Measurements from ENCODE around the gene SH3D19.

SH3D19 gene

DNA sequence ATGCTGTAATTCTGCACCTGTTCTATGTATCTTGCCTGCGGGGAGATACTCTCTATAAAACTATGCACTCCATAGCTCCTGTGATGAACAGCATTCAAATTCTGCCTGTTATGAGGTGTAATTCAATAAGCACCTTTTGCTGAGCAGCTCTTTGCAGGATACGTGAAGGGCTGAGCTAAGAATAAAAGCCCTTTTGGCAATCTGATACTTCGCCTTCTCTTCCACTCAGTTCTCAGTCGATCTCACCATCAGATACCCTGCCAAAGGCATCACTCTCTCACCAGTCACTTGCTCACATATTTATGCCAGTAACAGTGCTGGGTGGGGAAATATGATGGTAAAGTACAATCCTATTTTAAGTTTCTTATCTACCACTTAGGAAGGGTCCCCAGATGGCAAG lies 158.8 kb downstream of the SH3D19 start:
- H3K4me3 Mint-ChIP-seq, result no peak overlapping the region
- no peaks in the 10 kb centered on the region for H3K36me3 Mint-ChIP-seq (ENCODE audit: low read depth)
- peaks cover 3% of the 10 kb centered on the region for H3K27me3 Mint-ChIP-seq (ENCODE audit: low read depth)
- H3K4me1 Mint-ChIP-seq (ENCODE audit: low read depth), result no peaks in the 10 kb centered on the region
- no peaks in the 10 kb centered on the region for H3K9me3 Mint-ChIP-seq
- no peak overlapping the region for H3K27ac Mint-ChIP-seq
- no peak for DNase-seq (ENCODE audit: low spot score)

DNA sequence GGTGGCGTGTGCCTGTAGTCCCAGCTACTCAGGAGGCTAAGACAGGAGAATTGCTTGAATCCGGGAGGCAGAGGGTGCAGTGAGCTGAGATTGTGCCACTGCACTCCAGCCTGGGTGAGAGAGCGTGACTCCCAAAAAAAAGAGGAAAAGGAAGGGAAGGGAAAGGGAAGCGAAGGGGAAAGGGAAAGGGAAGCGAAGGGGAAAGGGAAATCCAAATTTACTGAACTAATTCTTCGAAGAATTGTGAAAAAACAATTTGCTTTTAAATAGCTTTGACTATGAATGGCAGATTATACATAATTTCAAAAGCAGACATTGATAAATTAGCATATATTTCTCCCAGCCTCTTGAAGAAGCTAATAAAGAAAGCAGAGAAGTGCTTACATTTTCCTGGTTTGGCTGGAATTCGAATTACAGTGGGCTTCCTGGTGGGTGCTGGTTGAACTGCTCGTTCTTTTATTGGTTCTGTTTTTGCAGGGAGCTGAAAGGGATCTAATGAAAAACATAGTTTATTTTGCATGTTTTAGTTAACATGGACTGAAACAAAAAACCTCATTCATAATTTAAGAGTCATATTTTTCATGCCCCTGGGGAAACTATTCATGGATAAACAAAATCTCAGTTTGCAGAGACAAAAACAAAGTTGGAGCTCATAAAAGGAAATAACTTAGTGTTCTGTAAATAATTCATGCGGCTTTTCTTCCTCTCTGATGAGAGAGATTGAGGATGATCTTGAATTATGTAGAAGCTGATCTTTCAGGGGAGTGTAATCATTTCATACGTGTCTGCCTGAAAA lies 160.0 kb downstream of the SH3D19 start:
- H3K27ac Mint-ChIP-seq, result no peak overlapping the region
- no peak for DNase-seq (ENCODE audit: low spot score)
- H3K27me3 Mint-ChIP-seq (ENCODE audit: low read depth), result peaks cover 3% of the 10 kb centered on the region
- no peaks in the 10 kb centered on the region for H3K36me3 Mint-ChIP-seq (ENCODE audit: low read depth)
- H3K9me3 Mint-ChIP-seq, result no peaks in the 10 kb centered on the region
- H3K4me1 Mint-ChIP-seq (ENCODE audit: low read depth), result no peaks in the 10 kb centered on the region
- no peak overlapping the region for H3K4me3 Mint-ChIP-seq

DNA sequence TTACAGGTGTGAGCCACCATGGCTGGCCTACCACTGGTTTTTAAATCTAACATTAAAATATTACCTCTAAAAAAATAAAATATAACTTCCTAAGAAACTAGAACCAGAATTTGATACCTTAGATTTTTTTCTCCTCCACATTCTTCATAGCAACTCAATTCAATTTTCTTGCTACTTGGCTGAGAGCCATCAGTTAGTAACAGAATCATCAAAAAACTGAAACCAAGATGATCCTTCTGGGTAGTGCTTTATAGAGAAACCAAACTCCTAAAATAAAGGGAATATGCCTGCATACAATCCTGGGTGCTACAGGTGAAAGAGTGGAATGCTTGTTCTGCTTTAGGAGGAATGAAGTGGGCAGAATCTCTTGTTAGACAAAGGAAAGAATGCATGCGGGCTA lies 161.6 kb downstream of the SH3D19 start:
- DNase-seq (ENCODE audit: low spot score), result no peak
- Mint-ChIP-seq H3K27me3 (ENCODE audit: low read depth) (peaks cover 5% of the 10 kb centered on the region), H3K4me3 (no peak overlapping the region), H3K27ac (no peak overlapping the region), H3K36me3 (ENCODE audit: low read depth) (no peaks in the 10 kb centered on the region), H3K4me1 (ENCODE audit: low read depth) (no peaks in the 10 kb centered on the region), H3K9me3 (no peaks in the 10 kb centered on the region)

DNA sequence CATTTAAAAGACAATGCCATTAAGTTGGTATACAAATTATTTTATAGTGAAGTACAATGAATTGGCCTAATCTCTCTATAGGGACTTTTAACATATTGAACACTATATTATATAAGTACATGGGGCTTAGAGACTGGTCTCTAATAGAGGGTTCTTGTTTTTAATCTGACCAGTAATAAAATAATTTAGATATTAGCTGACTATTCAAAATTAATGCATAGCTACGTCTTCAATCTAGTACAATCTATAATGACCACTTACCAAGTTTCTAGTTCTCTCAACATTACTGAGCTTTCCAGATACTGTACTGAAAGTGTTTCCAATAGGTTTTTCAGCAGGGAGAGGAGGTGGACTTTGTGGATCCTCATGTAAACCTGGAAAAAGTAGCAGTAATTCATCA lies 166.4 kb downstream of the SH3D19 start:
- Mint-ChIP-seq H3K4me3 (no peak overlapping the region), H3K4me1 (ENCODE audit: low read depth) (no peaks in the 10 kb centered on the region), H3K9me3 (no peaks in the 10 kb centered on the region), H3K27ac (no peak overlapping the region), H3K27me3 (ENCODE audit: low read depth) (peaks cover 5% of the 10 kb centered on the region), H3K36me3 (ENCODE audit: low read depth) (no peaks in the 10 kb centered on the region)
- DNase-seq (ENCODE audit: low spot score), result no peak

DNA sequence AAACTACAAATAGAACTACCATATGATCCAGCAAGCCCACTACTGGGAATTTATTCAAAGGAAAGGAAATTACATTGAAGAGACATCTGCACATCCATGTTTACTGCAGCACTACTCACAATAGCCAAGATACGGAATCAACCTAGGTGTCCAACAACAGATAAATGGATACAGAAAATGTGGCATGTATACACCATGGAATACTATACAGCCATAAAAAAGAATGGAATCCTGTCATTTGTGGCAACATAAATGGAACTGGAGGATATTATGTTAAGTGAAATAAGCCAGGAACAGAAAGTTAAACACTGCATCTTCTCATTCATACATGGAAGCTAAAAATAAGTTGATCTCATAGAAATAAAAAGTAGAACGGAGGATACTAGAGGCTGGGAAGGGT lies 167.9 kb downstream of the SH3D19 start:
- Mint-ChIP-seq H3K27ac (no peak overlapping the region), H3K36me3 (ENCODE audit: low read depth) (no peaks in the 10 kb centered on the region), H3K4me3 (no peak overlapping the region), H3K9me3 (no peaks in the 10 kb centered on the region), H3K27me3 (ENCODE audit: low read depth) (peaks cover 5% of the 10 kb centered on the region), H3K4me1 (ENCODE audit: low read depth) (no peaks in the 10 kb centered on the region)
- no peak for DNase-seq (ENCODE audit: low spot score)

DNA sequence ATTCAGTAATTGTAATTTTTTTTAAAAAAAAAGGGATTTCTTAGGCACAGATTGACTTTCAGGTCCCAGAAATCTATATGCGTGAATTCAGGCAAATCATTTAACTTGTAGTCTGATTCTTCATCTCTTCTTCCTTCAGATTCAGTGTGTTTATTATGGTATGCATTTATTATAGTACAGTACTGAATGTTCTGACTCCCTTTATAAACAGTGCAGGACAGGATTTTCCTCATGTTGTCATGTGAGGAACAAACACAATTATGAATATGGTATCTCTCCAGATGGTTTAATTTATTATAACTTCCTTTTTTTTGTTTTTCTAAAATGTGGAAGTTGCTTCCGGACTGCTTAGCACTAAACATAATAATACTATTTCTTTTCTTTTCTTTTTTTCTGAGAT lies 171.8 kb downstream of the SH3D19 start:
- no peak for DNase-seq (ENCODE audit: low spot score)
- H3K9me3 Mint-ChIP-seq, result no peaks in the 10 kb centered on the region
- H3K27ac Mint-ChIP-seq, result no peak overlapping the region
- H3K27me3 Mint-ChIP-seq (ENCODE audit: low read depth), result peaks cover 9% of the 10 kb centered on the region
- no peak overlapping the region for H3K4me3 Mint-ChIP-seq
- peaks cover 3% of the 10 kb centered on the region for H3K4me1 Mint-ChIP-seq (ENCODE audit: low read depth)
- no peaks in the 10 kb centered on the region for H3K36me3 Mint-ChIP-seq (ENCODE audit: low read depth)

DNA sequence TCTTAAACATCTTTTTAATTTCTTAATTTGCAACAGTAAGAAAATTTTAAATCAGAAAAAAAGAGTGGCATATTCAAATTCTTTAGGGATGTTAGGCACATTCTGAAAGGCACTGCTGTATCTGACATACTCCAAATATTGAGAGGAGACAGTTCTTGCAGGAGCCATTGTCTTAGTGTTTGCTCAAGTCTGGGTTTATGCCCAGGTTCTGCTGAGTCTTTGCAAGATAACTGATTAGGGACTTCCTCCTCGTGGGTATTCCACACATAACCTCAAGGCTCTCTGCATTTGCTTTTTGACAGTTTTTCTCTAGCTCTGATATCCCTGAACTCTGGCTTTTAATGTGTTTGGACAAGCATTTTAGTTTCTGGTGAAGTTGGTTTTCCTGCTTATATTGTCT lies 173.4 kb downstream of the SH3D19 start:
- H3K9me3 Mint-ChIP-seq, result no peaks in the 10 kb centered on the region
- no peak for DNase-seq (ENCODE audit: low spot score)

DNA sequence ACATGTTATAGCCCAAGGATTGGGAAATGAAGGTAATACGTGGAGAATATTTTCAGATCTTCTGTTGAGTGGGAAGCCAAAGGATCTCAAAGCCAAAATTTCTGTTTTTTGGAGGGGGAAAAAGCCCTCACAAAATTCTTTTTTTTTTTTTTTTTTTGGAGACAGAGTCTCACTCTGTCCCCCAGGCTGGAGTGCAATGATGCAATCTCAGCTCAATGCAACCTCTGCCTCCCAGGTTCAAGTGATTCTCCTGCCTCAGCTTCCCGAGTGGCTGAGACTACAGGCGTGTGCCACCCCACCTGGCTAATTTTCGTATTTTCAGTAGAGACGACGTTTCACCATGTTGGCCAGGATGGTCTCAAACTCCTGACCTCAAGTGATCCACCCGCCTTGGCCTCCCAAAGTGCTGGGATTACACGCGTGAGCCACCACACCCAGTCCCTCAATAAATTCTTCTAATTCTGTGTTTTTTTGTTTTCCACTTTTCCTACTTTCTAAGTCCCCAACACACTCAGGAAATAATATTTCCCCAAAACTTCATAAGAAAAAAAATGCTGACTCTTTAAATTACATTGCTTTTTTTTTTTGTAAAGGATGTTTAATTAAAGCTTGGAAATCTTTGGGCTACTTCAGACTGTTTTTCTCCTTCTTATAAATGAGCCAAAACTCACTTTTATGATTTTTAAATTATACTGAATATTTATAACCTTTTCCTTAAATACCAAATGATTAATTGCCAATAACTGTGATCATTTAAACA lies 174.4 kb downstream of the SH3D19 start:
- H3K27me3 Mint-ChIP-seq (ENCODE audit: low read depth), result peaks cover 7% of the 10 kb centered on the region
- no peak overlapping the region for H3K4me3 Mint-ChIP-seq

More for the DNA sequence above, 173.4 kb downstream of the SH3D19 start:
- Mint-ChIP-seq H3K4me1 (ENCODE audit: low read depth) (peaks cover 3% of the 10 kb centered on the region), H3K36me3 (ENCODE audit: low read depth) (no peaks in the 10 kb centered on the region), H3K4me3 (no peak overlapping the region), H3K27me3 (ENCODE audit: low read depth) (peaks cover 7% of the 10 kb centered on the region), H3K27ac (no peak overlapping the region)

DNA sequence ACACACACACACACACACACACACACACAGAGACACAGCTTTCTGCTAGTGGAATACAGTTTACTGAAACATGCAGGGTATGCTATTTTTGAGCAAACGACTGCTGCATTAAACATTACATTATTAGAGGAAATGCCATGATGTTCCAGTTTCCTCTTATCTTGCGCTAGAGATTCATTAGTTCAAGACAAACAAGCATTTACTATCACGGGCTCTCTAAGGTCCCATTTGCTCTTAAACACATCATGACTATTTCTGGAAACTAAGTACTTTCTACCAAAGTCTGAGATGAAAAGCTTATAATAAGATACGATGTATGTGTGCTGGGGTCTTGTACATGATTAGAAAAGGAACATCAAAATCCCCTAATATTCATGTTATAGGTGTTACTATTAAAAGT lies 177.1 kb downstream of the SH3D19 start:
- Mint-ChIP-seq H3K36me3 (ENCODE audit: low read depth) (no peaks in the 10 kb centered on the region), H3K4me1 (ENCODE audit: low read depth) (peaks cover 3% of the 10 kb centered on the region), H3K27ac (no peak overlapping the region), H3K9me3 (no peaks in the 10 kb centered on the region), H3K27me3 (ENCODE audit: low read depth) (peaks cover 7% of the 10 kb centered on the region), H3K4me3 (no peak overlapping the region)
- DNase-seq (ENCODE audit: low spot score), result no peak

More for the DNA sequence above, 174.4 kb downstream of the SH3D19 start:
- H3K4me1 Mint-ChIP-seq (ENCODE audit: low read depth), result peaks cover 3% of the 10 kb centered on the region
- DNase-seq (ENCODE audit: low spot score), result no peak
- no peak overlapping the region for H3K27ac Mint-ChIP-seq
- H3K36me3 Mint-ChIP-seq (ENCODE audit: low read depth), result no peaks in the 10 kb centered on the region
- H3K9me3 Mint-ChIP-seq, result no peaks in the 10 kb centered on the region

DNA sequence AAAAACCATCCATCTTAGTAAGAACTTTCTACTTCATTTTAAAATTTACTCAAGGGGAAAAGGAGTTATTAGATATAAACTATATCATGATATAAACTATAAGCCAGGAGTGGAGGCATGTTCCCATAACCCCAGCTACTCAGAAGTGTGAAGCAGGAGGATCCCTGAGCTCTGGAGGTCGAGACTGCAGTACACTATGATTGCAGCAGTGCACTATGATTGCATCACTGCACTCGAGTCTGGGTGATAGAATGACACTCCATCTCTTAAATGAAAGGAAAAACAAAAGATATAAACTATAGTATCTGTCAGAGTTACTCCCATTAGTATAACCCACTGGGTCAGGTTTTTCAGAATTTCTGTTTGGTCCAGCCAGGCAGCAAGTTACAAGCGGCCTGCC lies 178.4 kb downstream of the SH3D19 start:
- DNase-seq (ENCODE audit: low spot score), result no peak
- Mint-ChIP-seq H3K4me1 (ENCODE audit: low read depth) (peaks cover 3% of the 10 kb centered on the region), H3K27ac (no peak overlapping the region), H3K36me3 (ENCODE audit: low read depth) (no peaks in the 10 kb centered on the region), H3K9me3 (no peaks in the 10 kb centered on the region), H3K27me3 (ENCODE audit: low read depth) (peaks cover 7% of the 10 kb centered on the region), H3K4me3 (no peak overlapping the region)

DNA sequence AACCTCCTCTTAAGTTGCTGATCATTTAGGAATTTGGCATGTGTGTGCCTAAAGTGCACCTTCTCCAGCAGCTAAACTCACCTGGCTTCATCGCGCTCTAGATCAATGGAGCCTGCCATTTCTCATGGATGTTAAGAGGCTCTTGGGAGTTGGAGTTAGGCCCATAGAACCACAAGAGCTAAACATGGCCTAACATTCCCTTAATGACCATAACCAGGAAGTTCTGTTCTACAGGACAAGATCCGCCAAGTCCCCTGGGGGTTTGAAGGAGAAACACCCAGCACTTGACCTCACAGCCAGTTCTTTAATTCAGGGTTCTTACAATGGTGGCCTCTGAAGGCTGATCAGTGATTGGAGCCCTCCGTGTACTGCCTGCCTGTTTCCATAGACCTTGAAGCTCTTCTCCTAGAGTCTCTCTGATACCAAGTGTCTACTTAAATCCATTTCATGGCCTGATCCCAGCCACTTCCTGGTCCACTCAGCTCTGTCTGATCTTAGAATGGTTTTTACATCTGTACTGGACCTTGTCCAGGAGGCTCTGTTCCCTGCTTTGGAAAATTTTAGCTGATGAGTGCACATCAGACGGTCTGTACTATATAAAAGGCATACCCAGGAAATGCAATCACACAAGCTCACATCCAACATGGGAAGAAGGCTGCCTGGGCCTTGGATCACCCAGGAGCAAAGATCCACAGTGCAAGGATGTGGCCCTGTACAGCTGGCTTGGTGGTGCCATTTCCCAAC lies 180.9 kb downstream of the SH3D19 start:
- no peaks in the 10 kb centered on the region for H3K27me3 Mint-ChIP-seq (ENCODE audit: low read depth)
- no peak overlapping the region for H3K27ac Mint-ChIP-seq
- DNase-seq (ENCODE audit: low spot score), result no peak
- H3K4me3 Mint-ChIP-seq, result no peak overlapping the region
- H3K9me3 Mint-ChIP-seq, result no peaks in the 10 kb centered on the region
- no peaks in the 10 kb centered on the region for H3K4me1 Mint-ChIP-seq (ENCODE audit: low read depth)
- H3K36me3 Mint-ChIP-seq (ENCODE audit: low read depth), result no peaks in the 10 kb centered on the region

DNA sequence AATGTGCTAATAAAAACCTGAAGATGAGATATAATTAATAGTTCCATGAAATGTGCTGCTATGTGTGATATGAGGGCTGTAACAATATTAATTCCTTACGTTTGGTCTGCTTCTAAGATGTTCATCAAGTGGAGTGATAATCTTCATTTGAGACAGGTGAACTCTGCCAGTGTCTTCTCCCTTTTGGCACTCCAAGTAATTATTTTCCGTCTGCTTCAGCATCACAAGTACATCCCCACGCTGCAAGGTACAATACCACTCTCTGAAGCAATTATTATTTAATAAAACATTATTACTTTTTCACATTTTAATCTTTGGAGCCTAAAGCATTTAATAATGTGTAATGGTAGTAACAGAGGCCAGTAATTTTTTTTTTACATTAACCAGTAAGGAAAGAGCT lies 181.6 kb downstream of the SH3D19 start:
- DNase-seq (ENCODE audit: low spot score), result no peak
- H3K27ac Mint-ChIP-seq, result no peak overlapping the region

DNA sequence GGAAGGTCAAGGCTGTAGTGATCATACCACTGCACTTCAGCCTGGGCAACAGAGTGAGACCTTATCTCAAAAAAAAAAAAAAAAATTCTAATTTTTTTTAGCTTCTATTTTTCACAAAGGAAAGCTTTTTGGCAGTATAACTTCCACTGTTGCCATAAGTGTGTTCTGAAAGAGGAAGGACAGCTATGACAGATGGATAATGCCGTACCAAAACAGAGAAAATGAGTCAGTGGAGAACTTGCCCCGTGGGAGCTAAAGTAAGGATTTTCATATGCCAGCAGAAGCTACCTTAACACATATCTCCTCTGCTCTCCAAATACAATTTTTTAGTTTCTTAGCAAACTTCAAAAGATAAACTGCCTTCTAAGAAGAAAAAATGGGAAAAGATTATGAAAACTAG lies 182.2 kb downstream of the SH3D19 start:
- DNase-seq (ENCODE audit: low spot score), result no peak
- H3K9me3 Mint-ChIP-seq, result no peaks in the 10 kb centered on the region
- H3K36me3 Mint-ChIP-seq (ENCODE audit: low read depth), result no peaks in the 10 kb centered on the region
- no peaks in the 10 kb centered on the region for H3K27me3 Mint-ChIP-seq (ENCODE audit: low read depth)
- H3K4me1 Mint-ChIP-seq (ENCODE audit: low read depth), result no peaks in the 10 kb centered on the region
- H3K27ac Mint-ChIP-seq, result no peak overlapping the region
- H3K4me3 Mint-ChIP-seq, result no peak overlapping the region

More for the DNA sequence above, 181.6 kb downstream of the SH3D19 start:
- no peaks in the 10 kb centered on the region for H3K4me1 Mint-ChIP-seq (ENCODE audit: low read depth)
- H3K9me3 Mint-ChIP-seq, result no peaks in the 10 kb centered on the region
- H3K27me3 Mint-ChIP-seq (ENCODE audit: low read depth), result no peaks in the 10 kb centered on the region
- no peaks in the 10 kb centered on the region for H3K36me3 Mint-ChIP-seq (ENCODE audit: low read depth)
- no peak overlapping the region for H3K4me3 Mint-ChIP-seq

DNA sequence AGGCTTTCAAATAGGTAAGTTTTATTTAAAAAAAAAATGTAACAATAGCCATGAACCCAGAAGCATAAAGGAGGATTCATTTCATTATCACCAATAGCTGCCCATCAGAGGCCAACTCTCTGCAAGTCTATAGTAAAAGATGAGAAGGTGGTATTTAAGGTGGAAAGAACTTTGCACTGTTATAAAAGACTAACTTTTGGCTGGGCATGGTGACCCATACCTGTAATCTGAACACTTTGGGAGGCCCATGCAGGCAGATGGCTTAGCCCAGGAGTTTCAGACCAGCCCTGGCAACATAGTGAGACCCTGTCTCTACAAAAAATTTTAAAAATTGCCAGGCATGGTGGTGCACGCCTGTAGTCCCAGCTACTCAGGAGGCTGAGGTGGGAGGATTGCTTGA lies 182.6 kb downstream of the SH3D19 start:
- no peaks in the 10 kb centered on the region for H3K4me1 Mint-ChIP-seq (ENCODE audit: low read depth)

More for the DNA sequence above, 182.6 kb downstream of the SH3D19 start:
- no peaks in the 10 kb centered on the region for H3K27me3 Mint-ChIP-seq (ENCODE audit: low read depth)
- H3K4me3 Mint-ChIP-seq, result no peak overlapping the region
- H3K27ac Mint-ChIP-seq, result no peak overlapping the region
- DNase-seq (ENCODE audit: low spot score), result no peak
- no peaks in the 10 kb centered on the region for H3K36me3 Mint-ChIP-seq (ENCODE audit: low read depth)
- no peaks in the 10 kb centered on the region for H3K9me3 Mint-ChIP-seq

Measured in T-helper 2 cell treated with Interferon-gamma antibody and Interleukin-4, amounts not matched to agents 5 μg/mL and 100 μg/mL, for 36 hours (primary cell).